Germinal center (tissue), 1 donor: ENCODE data around the gene NSA2.
"Not testable (repeated sequence)": the region's sequence is repeated elsewhere in the genome, so short reads cannot be mapped to it uniquely, and the experiment has no call there.

Source experiments
- DNase-seq: peaks from one replicate; pipeline ENCODE4 v3.0.0; 2012; ENCODE audit warnings: mixed read lengths, low spot score

The NSA2 gene

GRCh38 chr5:74766849-74767578 lies at the start of gene NSA2, which contains the start of gene GFM2:
NSA2 (plus strand) TSS chr5:74767249; CDS start chr5:74767361, 112 bp downstream.
GFM2 (minus strand) TSS chr5:74767117; CDS start chr5:74763742, 3,375 bp downstream.
- DNase-seq, result peak; percentile 82

- no peak for DNase-seq
Observed at GRCh38 chr5:74717596-74717995, 49.5 kb upstream of the NSA2 start.

GRCh38 chr5:74722271-74722670 lies 44.8 kb upstream of the NSA2 start:
- DNase-seq, result no peak

GRCh38 chr5:74725331-74725730 lies 41.7 kb upstream of the NSA2 start:
- no peak for DNase-seq

- no peak for DNase-seq
Observed at GRCh38 chr5:74736759-74737158, 30.3 kb upstream of the NSA2 start.

- no peak for DNase-seq
Observed at GRCh38 chr5:74738406-74738805, 28.6 kb upstream of the NSA2 start.

GRCh38 chr5:74748742-74749141 lies 18.3 kb upstream of the NSA2 start:
- DNase-seq, result not testable (repeated sequence)

GRCh38 chr5:74761241-74761640 lies 5.8 kb upstream of the NSA2 start:
- DNase-seq, result no peak

- no peak for DNase-seq
Observed at GRCh38 chr5:74762599-74762998, 4.5 kb upstream of the NSA2 start.

- no peak for DNase-seq
Observed at GRCh38 chr5:74763504-74763903, 3.5 kb upstream of the NSA2 start.

- no peak for DNase-seq
Observed at GRCh38 chr5:74765201-74765600, 1.8 kb upstream of the NSA2 start.

- DNase-seq, result no peak
Observed at GRCh38 chr5:74765929-74766328, 1.1 kb upstream of the NSA2 start.

GRCh38 chr5:74766418-74766848 lies 616 bp upstream of the NSA2 start:
- peak; percentile 62 for DNase-seq

- DNase-seq, result peak; percentile 29
Observed at GRCh38 chr5:74767579-74767913, 497 bp downstream of the NSA2 start.

- no peak for DNase-seq
Observed at GRCh38 chr5:74772359-74772758, 5.3 kb downstream of the NSA2 start.

- DNase-seq, result no peak
Observed at GRCh38 chr5:74778609-74779008, 11.6 kb downstream of the NSA2 start.

- DNase-seq, result no peak
Observed at GRCh38 chr5:74786851-74787250, 19.8 kb downstream of the NSA2 start.

- DNase-seq, result no peak
Observed at GRCh38 chr5:74787424-74787823, 20.4 kb downstream of the NSA2 start.

GRCh38 chr5:74791669-74792068 lies 24.6 kb downstream of the NSA2 start:
- DNase-seq, result not testable (repeated sequence)

- DNase-seq, result no peak
Observed at GRCh38 chr5:74798977-74799911, 32.2 kb downstream of the NSA2 start.

GRCh38 chr5:74801197-74801596 lies 34.1 kb downstream of the NSA2 start:
- DNase-seq, result no peak

- DNase-seq, result no peak
Observed at GRCh38 chr5:74801941-74802340, 34.9 kb downstream of the NSA2 start.

GRCh38 chr5:74810915-74811314 lies 43.9 kb downstream of the NSA2 start:
- no peak for DNase-seq
